ENCODE results near the gene ZNF736. TPM values are rescaled to one million over a fixed set of nuclear protein-coding genes. Genes with fewer than 3 reads are reported as not detected.

The ZNF736 gene
- total and polyA plus RNA-seq, 2 experiments from 2014 or later = not detected

DNA sequence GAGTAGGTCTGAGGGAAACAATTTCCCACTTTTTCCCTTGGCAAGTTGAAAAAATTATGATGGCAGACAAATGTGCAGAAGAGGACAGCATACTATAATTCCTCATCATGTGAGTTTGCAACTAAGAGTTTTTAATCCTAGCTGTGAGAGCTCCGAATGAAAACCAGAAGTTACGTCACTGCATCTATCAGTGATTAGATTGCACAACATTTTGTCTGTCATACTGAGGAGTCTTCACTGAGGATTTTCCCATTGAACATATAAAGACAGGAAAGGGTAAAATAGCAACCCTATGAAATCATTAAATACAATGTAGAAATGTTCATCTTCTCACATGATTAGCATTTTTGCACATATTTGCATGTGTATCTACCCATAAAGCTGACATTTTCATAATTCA lies 45.8 kb downstream of the ZNF736 start:
- Histone ChIP-seq H3K79me2 (no peaks in the 10 kb centered on the region), H3K4me3 (no peak overlapping the region), H3K4me2 (no peak overlapping the region), H3K27me3 (no peaks in the 10 kb centered on the region), H4K20me1 (ENCODE audit: insufficient read depth, poor library complexity, severe bottlenecking) (no peaks in the 10 kb centered on the region), H3K9me2 (replicated peaks; ENCODE audit: insufficient read depth) (no peaks in the 10 kb centered on the region), H3K9me3 (ENCODE audit: low read depth) (peaks cover 2% of the 10 kb centered on the region), H3K4me1 (ENCODE audit: insufficient read depth) (no peaks in the 10 kb centered on the region), H2AFZ (no peak overlapping the region), H3K36me3 (replicated peaks; ENCODE audit: insufficient read depth, low read depth) (no peaks in the 10 kb centered on the region), H3K27ac (no peak overlapping the region)
- TF ChIP-seq EZH2 (IDR thresholded peaks at IDR 0.05; ENCODE audit: borderline replicate concordance) = no peak
- TF ChIP-seq, protein P1, sequence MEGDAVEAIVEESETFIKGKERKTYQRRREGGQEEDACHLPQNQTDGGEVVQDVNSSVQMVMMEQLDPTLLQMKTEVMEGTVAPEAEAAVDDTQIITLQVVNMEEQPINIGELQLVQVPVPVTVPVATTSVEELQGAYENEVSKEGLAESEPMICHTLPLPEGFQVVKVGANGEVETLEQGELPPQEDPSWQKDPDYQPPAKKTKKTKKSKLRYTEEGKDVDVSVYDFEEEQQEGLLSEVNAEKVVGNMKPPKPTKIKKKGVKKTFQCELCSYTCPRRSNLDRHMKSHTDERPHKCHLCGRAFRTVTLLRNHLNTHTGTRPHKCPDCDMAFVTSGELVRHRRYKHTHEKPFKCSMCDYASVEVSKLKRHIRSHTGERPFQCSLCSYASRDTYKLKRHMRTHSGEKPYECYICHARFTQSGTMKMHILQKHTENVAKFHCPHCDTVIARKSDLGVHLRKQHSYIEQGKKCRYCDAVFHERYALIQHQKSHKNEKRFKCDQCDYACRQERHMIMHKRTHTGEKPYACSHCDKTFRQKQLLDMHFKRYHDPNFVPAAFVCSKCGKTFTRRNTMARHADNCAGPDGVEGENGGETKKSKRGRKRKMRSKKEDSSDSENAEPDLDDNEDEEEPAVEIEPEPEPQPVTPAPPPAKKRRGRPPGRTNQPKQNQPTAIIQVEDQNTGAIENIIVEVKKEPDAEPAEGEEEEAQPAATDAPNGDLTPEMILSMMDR (IDR thresholded peaks at IDR 0.05; ENCODE audit: poor library complexity) = no peak
- TF ChIP-seq EZH2phosphoT487 (IDR thresholded peaks at IDR 0.05; ENCODE audit: low read depth, severe bottlenecking, unreplicated experiment) = no peak
- 95% methylated on average over 2 of the region's 2 CpGs for WGBS (ENCODE audit: low lambda C conversion rate, missing lambda C conversion rate)
- DNase-seq (ENCODE audit: low spot score) = no peak

- Histone ChIP-seq H3K9me3 (ENCODE audit: low read depth) (no peaks in the 10 kb centered on the region), H3K27me3 (no peaks in the 10 kb centered on the region), H3K79me2 (no peaks in the 10 kb centered on the region), H4K20me1 (ENCODE audit: insufficient read depth, poor library complexity, severe bottlenecking) (no peaks in the 10 kb centered on the region), H3K4me2 (no peak overlapping the region), H3K9me2 (replicated peaks; ENCODE audit: insufficient read depth) (no peaks in the 10 kb centered on the region), H3K27ac (no peak overlapping the region), H3K4me3 (no peak overlapping the region), H3K36me3 (replicated peaks; ENCODE audit: insufficient read depth, low read depth) (no peaks in the 10 kb centered on the region), H2AFZ (no peak overlapping the region), H3K4me1 (ENCODE audit: insufficient read depth) (no peaks in the 10 kb centered on the region)
- TF ChIP-seq EZH2phosphoT487 (IDR thresholded peaks at IDR 0.05; ENCODE audit: low read depth, severe bottlenecking, unreplicated experiment) = no peak
- TF ChIP-seq, protein P1 (IDR thresholded peaks at IDR 0.05; ENCODE audit: poor library complexity) = no peak
- WGBS (ENCODE audit: low lambda C conversion rate, missing lambda C conversion rate) = 72% methylated on average over 2 of the region's 2 CpGs
- DNase-seq (ENCODE audit: low spot score) = no peak
Measured at GRCh38 chr7:64371116-64371515, 57.4 kb downstream of the ZNF736 start.

GRCh38 chr7:64373017-64373416 lies 59.3 kb downstream of the ZNF736 start:
- no peaks in the 10 kb centered on the region for H3K27me3 ChIP-seq
- no peaks in the 10 kb centered on the region for H3K36me3 ChIP-seq (replicated peaks; ENCODE audit: insufficient read depth, low read depth)
- TF ChIP-seq EZH2 (IDR thresholded peaks at IDR 0.05; ENCODE audit: borderline replicate concordance) = no peak
- no peak for TF ChIP-seq EZH2phosphoT487 (IDR thresholded peaks at IDR 0.05; ENCODE audit: low read depth, severe bottlenecking, unreplicated experiment)
- TF ChIP-seq, protein P1 (IDR thresholded peaks at IDR 0.05; ENCODE audit: poor library complexity) = no peak
- H2AFZ ChIP-seq = no peak overlapping the region
- no peaks in the 10 kb centered on the region for H3K4me1 ChIP-seq (ENCODE audit: insufficient read depth)
- H3K27ac ChIP-seq = no peak overlapping the region
- H3K4me2 ChIP-seq = no peak overlapping the region
- DNase-seq (ENCODE audit: low spot score) = no peak
- H3K9me3 ChIP-seq (ENCODE audit: low read depth) = no peaks in the 10 kb centered on the region
- WGBS (ENCODE audit: low lambda C conversion rate, missing lambda C conversion rate) = 73% methylated on average over 2 of the region's 2 CpGs
- no peaks in the 10 kb centered on the region for H3K9me2 ChIP-seq (replicated peaks; ENCODE audit: insufficient read depth)
- no peaks in the 10 kb centered on the region for H4K20me1 ChIP-seq (ENCODE audit: insufficient read depth, poor library complexity, severe bottlenecking)
- H3K4me3 ChIP-seq = no peak overlapping the region
- H3K79me2 ChIP-seq = no peaks in the 10 kb centered on the region

- DNase-seq (ENCODE audit: low spot score) = no peak
- Histone ChIP-seq H3K27ac (no peak overlapping the region), H3K79me2 (no peaks in the 10 kb centered on the region), H3K9me2 (replicated peaks; ENCODE audit: insufficient read depth) (no peaks in the 10 kb centered on the region), H4K20me1 (ENCODE audit: insufficient read depth, poor library complexity, severe bottlenecking) (no peaks in the 10 kb centered on the region), H2AFZ (no peak overlapping the region), H3K9me3 (ENCODE audit: low read depth) (peaks cover 4% of the 10 kb centered on the region), H3K36me3 (replicated peaks; ENCODE audit: insufficient read depth, low read depth) (no peaks in the 10 kb centered on the region), H3K4me2 (no peak overlapping the region), H3K4me1 (ENCODE audit: insufficient read depth) (no peaks in the 10 kb centered on the region), H3K27me3 (no peaks in the 10 kb centered on the region), H3K4me3 (no peak overlapping the region)
- TF ChIP-seq EZH2 (IDR thresholded peaks at IDR 0.05; ENCODE audit: borderline replicate concordance) (no peak), EZH2phosphoT487 (IDR thresholded peaks at IDR 0.05; ENCODE audit: low read depth, severe bottlenecking, unreplicated experiment) (no peak)
- TF ChIP-seq, protein P1 (IDR thresholded peaks at IDR 0.05; ENCODE audit: poor library complexity) = no peak
Measured at GRCh38 chr7:64400401-64400800, 86.6 kb downstream of the ZNF736 start.
